HepG2 (cell line): Measurements from ENCODE around the gene SAP30. TPM values are rescaled to one million over a fixed set of nuclear protein-coding genes. Genes with fewer than 3 reads are reported as not detected.

Source experiments
- HMGA1 ChIP-seq: sonication (generic); formaldehyde crosslinking; conservative IDR thresholded peaks from 2 replicates; pipeline ENCODE4 v1.4.0; 2020; ENCODE audit warnings: missing genetic modification reagents
- LBX2 ChIP-seq: sonication (generic); formaldehyde crosslinking; IDR thresholded peaks from 2 replicates; pipeline ENCODE4 v1.5.0; 2020; ENCODE audit warnings: missing genetic modification reagents, mild to moderate bottlenecking, borderline replicate concordance
- MAFK ChIP-seq, 2 experiments: IDR thresholded peaks in 1 of 2; conservative IDR thresholded peaks in 1 of 2; 2 replicates each; pipeline ENCODE4 v1.6.1; 2011; ENCODE audit warnings: improper control_type of control experiment in 2 of 2, low read length in 2 of 2
- NAIF1 ChIP-seq: sonication (generic); formaldehyde crosslinking; IDR thresholded peaks from 2 replicates; pipeline ENCODE4 v1.5.0; 2020; ENCODE audit warnings: mild to moderate bottlenecking, missing genetic modification reagents, borderline replicate concordance
- POLR2AphosphoS5 ChIP-seq: IDR thresholded peaks from 2 replicates; pipeline ENCODE4 v1.6.1; 2012; ENCODE audit warnings: low read depth, low read length
- REL ChIP-seq: sonication (generic); formaldehyde crosslinking; conservative IDR thresholded peaks from 2 replicates; pipeline ENCODE4 v1.8.0; 2022; ENCODE audit warnings: mild to moderate bottlenecking, missing genetic modification reagents, moderate library complexity
- RFXAP ChIP-seq: sonication (generic); formaldehyde crosslinking; IDR thresholded peaks from 2 replicates; pipeline ENCODE4 v1.4.0; 2020; ENCODE audit warnings: missing genetic modification reagents, borderline replicate concordance
- SP1 ChIP-seq, 2 experiments: fragments of 450-650 bp in 1 of 2; sonication (generic) in 1 of 2; formaldehyde crosslinking in 1 of 2; IDR thresholded peaks; 2 replicates each; pipeline versions ENCODE4 v1.4.0 to v1.6.1; 2016 to 2020; ENCODE audit warnings: missing genetic modification reagents in 1 of 2
- U2AF1 ChIP-seq: fragments of 200-400 bp; formaldehyde crosslinking; optimal IDR thresholded peaks from 2 replicates; pipeline ENCODE3; 2017; ENCODE audit warnings: mild to moderate bottlenecking, low read depth, low read length
- ZFP82 ChIP-seq: sonication (generic); formaldehyde crosslinking; IDR thresholded peaks from 2 replicates; pipeline ENCODE4 v1.5.1; 2020; ENCODE audit warnings: mild to moderate bottlenecking, missing genetic modification reagents, borderline replicate concordance
- ZNF317 ChIP-seq: sonication (generic); formaldehyde crosslinking; IDR thresholded peaks from 2 replicates; pipeline ENCODE4 v1.5.0; 2020; ENCODE audit warnings: mild to moderate bottlenecking, missing genetic modification reagents
- ZNF430 ChIP-seq: sonication (generic); formaldehyde crosslinking; IDR thresholded peaks from 2 replicates; pipeline ENCODE4 v1.9.0; 2021; ENCODE audit warnings: mild to moderate bottlenecking, missing genetic modification reagents
- ZNF558 ChIP-seq: sonication (generic); formaldehyde crosslinking; IDR thresholded peaks from 2 replicates; pipeline ENCODE4 v1.9.0; 2022; ENCODE audit warnings: mild to moderate bottlenecking, missing genetic modification reagents, borderline replicate concordance
- ZNF569 ChIP-seq: sonication (generic); formaldehyde crosslinking; IDR thresholded peaks from 2 replicates; pipeline ENCODE4 v1.5.0; 2020; ENCODE audit warnings: mild to moderate bottlenecking, missing genetic modification reagents, moderate library complexity, borderline replicate concordance
- polyA plus RNA-seq, 8 experiments: library from polyadenylated mRNA; depleted of rRNA in 3 of 8; stranded (reverse) in 7 of 8; unstranded in 1 of 8; fragments of >200 nt; fragmentation: Illumina TruSeq in 4 of 8; extraction: Trizol in 4 of 8; gene quantifications; 2 replicates each; pipeline versions ENCODE4 v1.2.1 to v1.2.3, GENCODE V29; 2011 to 2016; ENCODE audit warnings: low read depth in 4 of 8, missing spikeins in 1 of 8, mixed read lengths in 1 of 8; ENCODE audit not compliant: insufficient read depth in 1 of 8
- total RNA-seq, 5 experiments: library from RNA; depleted of rRNA; stranded (reverse); fragments of >200 nt; fragmentation: Illumina TruSeq; extraction: Trizol; gene quantifications; 2 replicates each; pipeline ENCODE4 v1.2.3, GENCODE V29; 2016; ENCODE audit warnings: low read depth in 1 of 5
- TF ChIP-seq, protein P1 (sequence below), 2 experiments: fragments of 450-650 bp in 1 of 2; sonication (generic) in 1 of 2; formaldehyde crosslinking in 1 of 2; IDR thresholded peaks; 2 replicates each; pipeline versions ENCODE4 v1.6.1 to v1.8.0; 2016 to 2022; ENCODE audit warnings: antibody characterized with exemption in 1 of 2, mild to moderate bottlenecking in 1 of 2, missing genetic modification reagents in 1 of 2
- TF ChIP-seq, protein P2 (sequence below): sonication (generic); formaldehyde crosslinking; IDR thresholded peaks from 2 replicates; pipeline ENCODE4 v1.4.0; 2020; ENCODE audit warnings: missing genetic modification reagents

The SAP30 gene
- total and polyA plus RNA-seq, 2 of the 13 experiments (the other 11 are each of a cell fraction or from before 2014, with no cell fraction given): 14.2 to 25.1 TPM

GRCh38 chr4:173370477-173371291 lies at the start of gene SAP30 (continued):
- TF ChIP-seq, protein P1, sequence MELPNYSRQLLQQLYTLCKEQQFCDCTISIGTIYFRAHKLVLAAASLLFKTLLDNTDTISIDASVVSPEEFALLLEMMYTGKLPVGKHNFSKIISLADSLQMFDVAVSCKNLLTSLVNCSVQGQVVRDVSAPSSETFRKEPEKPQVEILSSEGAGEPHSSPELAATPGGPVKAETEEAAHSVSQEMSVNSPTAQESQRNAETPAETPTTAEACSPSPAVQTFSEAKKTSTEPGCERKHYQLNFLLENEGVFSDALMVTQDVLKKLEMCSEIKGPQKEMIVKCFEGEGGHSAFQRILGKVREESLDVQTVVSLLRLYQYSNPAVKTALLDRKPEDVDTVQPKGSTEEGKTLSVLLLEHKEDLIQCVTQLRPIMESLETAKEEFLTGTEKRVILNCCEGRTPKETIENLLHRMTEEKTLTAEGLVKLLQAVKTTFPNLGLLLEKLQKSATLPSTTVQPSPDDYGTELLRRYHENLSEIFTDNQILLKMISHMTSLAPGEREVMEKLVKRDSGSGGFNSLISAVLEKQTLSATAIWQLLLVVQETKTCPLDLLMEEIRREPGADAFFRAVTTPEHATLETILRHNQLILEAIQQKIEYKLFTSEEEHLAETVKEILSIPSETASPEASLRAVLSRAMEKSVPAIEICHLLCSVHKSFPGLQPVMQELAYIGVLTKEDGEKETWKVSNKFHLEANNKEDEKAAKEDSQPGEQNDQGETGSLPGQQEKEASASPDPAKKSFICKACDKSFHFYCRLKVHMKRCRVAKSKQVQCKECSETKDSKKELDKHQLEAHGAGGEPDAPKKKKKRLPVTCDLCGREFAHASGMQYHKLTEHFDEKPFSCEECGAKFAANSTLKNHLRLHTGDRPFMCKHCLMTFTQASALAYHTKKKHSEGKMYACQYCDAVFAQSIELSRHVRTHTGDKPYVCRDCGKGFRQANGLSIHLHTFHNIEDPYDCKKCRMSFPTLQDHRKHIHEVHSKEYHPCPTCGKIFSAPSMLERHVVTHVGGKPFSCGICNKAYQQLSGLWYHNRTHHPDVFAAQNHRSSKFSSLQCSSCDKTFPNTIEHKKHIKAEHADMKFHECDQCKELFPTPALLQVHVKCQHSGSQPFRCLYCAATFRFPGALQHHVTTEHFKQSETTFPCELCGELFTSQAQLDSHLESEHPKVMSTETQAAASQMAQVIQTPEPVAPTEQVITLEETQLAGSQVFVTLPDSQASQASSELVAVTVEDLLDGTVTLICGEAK (IDR thresholded peaks at IDR 0.05): peak; percentile 35
- TF ChIP-seq, protein P1 (CRISPR knock-in tag; IDR thresholded peaks at IDR 0.05): peak; percentile 83
- TF ChIP-seq ZNF569 (no peak), LBX2 (CRISPR knock-in tag) (no peak), SP1 (IDR thresholded peaks at IDR 0.05) (no peak), SP1 (CRISPR knock-in tag; IDR thresholded peaks at IDR 0.05) (peak; percentile 74), RFXAP (CRISPR knock-in tag) (peak; percentile 58; the same call in 1 of the 2 replicates), HMGA1 (no peak), REL (CRISPR knock-in tag) (0 out of 2 replicates have a peak, but pooled peaks have one; percentile 11), NAIF1 (no peak), POLR2AphosphoS5 (peak; percentile 96), U2AF1 (peak; percentile 79), MAFK (conservative IDR thresholded peaks at IDR 0.05 in 1 of 2, IDR thresholded peaks at IDR 0.05 in 1 of 2; ENCODE audit: low read length in 2 of 2) (no peak), ZNF558 (CRISPR knock-in tag) (peak; percentile 57; the same call in 1 of the 2 replicates), ZNF317 (CRISPR knock-in tag) (0 out of 2 replicates have a peak, but pooled peaks have one; percentile 56), ZNF430 (CRISPR knock-in tag) (peak; percentile 28; the same call in 1 of the 2 replicates), ZFP82 (CRISPR knock-in tag) (no peak)
- TF ChIP-seq, protein P2, sequence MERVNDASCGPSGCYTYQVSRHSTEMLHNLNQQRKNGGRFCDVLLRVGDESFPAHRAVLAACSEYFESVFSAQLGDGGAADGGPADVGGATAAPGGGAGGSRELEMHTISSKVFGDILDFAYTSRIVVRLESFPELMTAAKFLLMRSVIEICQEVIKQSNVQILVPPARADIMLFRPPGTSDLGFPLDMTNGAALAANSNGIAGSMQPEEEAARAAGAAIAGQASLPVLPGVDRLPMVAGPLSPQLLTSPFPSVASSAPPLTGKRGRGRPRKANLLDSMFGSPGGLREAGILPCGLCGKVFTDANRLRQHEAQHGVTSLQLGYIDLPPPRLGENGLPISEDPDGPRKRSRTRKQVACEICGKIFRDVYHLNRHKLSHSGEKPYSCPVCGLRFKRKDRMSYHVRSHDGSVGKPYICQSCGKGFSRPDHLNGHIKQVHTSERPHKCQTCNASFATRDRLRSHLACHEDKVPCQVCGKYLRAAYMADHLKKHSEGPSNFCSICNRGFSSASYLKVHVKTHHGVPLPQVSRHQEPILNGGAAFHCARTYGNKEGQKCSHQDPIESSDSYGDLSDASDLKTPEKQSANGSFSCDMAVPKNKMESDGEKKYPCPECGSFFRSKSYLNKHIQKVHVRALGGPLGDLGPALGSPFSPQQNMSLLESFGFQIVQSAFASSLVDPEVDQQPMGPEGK: peak; percentile 44
